ENCODE measurements around the gene IFNW1. TPM values are rescaled to one million over a fixed set of nuclear protein-coding genes. Genes with fewer than 3 reads are reported as not detected.
"Not testable (repeated sequence)": the region's sequence is repeated elsewhere in the genome, so short reads cannot be mapped to it uniquely, and the experiment has no call there.

IFNW1 gene
- total RNA-seq (not detected), polyA plus RNA-seq (ENCODE audit: insufficient read depth in 1 of 8, insufficient read length in 8 of 8, low replicate concordance in 1 of 8) (not detected)
- long read RNA-seq, donor 1: 0 reads
- long read RNA-seq, donor 2: 0 reads
- long read RNA-seq, donor 3: 0 reads
- long read RNA-seq, donor 4, partial matches to known transcripts: 0 of 1 reads
- long read RNA-seq, donor 4, other reads (novel, unspliced or antisense): 0 of 1 reads
- long read RNA-seq, donor 5: 0 reads
- long read RNA-seq, donor 6: 0 reads
- long read RNA-seq, donor 7: 0 reads
- long read RNA-seq, donor 8: 0 reads
- long read RNA-seq, donor 9: 0 reads
- long read RNA-seq, donor 10: 0 reads
- long read RNA-seq, donor 11: 0 reads

DNA sequence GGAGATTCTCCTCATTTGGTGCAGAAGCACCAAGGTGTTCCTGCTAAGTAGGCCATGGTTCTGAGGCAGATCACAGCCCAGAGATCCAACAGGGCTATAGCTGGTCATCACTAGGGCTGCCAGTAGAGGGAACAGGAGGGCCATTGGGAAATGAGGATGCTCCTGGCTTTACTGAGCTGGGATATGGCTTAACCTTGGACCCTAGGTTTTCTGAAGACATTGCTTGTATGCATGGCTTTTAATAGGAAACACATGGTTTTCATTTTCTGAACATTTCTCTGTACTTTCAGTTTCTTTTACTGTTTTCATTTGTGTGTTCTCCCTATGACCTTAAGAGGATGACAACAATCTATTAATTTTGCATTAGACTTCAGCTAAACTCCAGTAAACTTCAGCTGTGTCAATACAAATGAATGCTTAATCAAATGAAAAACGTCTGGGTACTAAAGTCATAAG, at the start of gene IFNW1:
TSS of gene IFNW1 (minus strand) at position 406 of the 456 bp plus-strand sequence. CDS start at position 144, 262 bp downstream.
- Histone ChIP-seq H3K27ac (ENCODE audit: low read length) (no peak within 1 kb of the TSS), H3K9me3 (replicated peaks; ENCODE audit: control insufficient read depth, low read depth, low read length) (no peaks in the 10 kb centered on the region), H3K27me3 (ENCODE audit: control insufficient read depth, insufficient read depth, low read length) (no peaks in the 10 kb centered on the region), H3K36me3 (ENCODE audit: control insufficient read depth, insufficient read depth, low read length) (no peaks in the 10 kb centered on the region), H3K4me1 (ENCODE audit: control insufficient read depth, insufficient read depth, low read length) (no peaks in the 10 kb centered on the region), H3K4me3 (ENCODE audit: low read length) (no peak within 1 kb of the TSS)
- WGBS (ENCODE audit: insufficient coverage): no CpG with 5 or more reads among the region's 1 CpG
- DNase-seq: peak; percentile 10

- not testable (repeated sequence) for H3K9me3 ChIP-seq (replicated peaks; ENCODE audit: control insufficient read depth, low read depth, low read length); H3K4me3 ChIP-seq (ENCODE audit: low read length); H3K27ac ChIP-seq (ENCODE audit: low read length); DNase-seq; H3K4me1 ChIP-seq (ENCODE audit: control insufficient read depth, insufficient read depth, low read length); H3K27me3 ChIP-seq (ENCODE audit: control insufficient read depth, insufficient read depth, low read length); H3K36me3 ChIP-seq (ENCODE audit: control insufficient read depth, insufficient read depth, low read length)
- WGBS (ENCODE audit: insufficient coverage): no CpG with 5 or more reads among the region's 3 CpGs
These were observed 45.9 kb upstream of the IFNW1 start, which contains the start of gene IFNA4 for GRCh38 chr9:21187487-21187886. Gene IFNA4 (minus strand): TSS chr9:21187587. CDS start chr9:21187531, 56 bp downstream.

DNA sequence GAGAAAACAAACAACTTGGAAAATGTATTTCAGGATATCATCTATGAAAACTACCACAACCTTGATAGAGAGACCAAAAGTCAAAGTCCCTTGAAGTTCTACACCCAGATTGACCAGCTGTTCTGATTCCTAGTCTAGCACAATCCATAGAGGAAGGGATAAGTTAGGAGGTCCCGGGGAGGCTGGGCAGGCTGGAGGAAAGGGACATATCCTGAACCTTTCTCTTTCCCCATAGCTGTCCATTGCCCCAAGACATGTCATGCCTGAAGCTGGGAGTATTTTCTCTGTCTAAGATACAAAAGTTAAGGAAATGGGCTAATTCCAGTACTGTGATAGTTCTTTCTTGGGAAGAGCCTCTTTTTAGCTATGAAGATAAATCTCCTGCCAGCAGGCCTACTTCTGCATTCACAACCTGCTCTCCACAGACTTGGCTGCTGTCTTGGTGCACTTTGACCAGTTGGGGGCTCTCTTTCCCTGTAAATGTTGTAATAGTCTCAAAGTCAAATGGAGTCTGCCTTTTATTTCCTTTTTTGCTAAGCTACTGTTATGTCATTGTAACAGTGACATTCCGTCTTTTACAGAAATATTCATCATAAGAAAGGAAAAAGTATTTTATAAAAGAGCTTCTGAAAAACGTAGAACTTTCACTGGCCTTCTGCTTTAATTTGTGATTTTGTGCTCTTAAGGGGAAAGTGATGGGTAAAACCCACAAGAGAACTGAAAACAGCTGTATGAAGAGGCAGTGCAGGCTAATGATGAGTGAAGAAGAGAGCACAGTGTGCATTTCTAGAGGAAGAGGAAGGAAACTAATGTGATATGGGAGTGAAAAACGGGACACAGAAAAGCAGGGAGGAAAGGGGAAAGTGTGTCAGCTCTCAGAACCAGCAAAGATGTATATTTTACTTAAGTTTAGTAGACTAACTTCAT, 41.4 kb upstream of the IFNW1 start:
- not testable (repeated sequence) for H3K4me3 ChIP-seq (ENCODE audit: low read length); H3K27ac ChIP-seq (ENCODE audit: low read length); H3K9me3 ChIP-seq (replicated peaks; ENCODE audit: control insufficient read depth, low read depth, low read length); H3K36me3 ChIP-seq (ENCODE audit: control insufficient read depth, insufficient read depth, low read length); H3K4me1 ChIP-seq (ENCODE audit: control insufficient read depth, insufficient read depth, low read length); H3K27me3 ChIP-seq (ENCODE audit: control insufficient read depth, insufficient read depth, low read length)
- peak; percentile 10 for DNase-seq
- 40% methylated on average over 1 of the region's 4 CpGs for WGBS (ENCODE audit: insufficient coverage)

DNA sequence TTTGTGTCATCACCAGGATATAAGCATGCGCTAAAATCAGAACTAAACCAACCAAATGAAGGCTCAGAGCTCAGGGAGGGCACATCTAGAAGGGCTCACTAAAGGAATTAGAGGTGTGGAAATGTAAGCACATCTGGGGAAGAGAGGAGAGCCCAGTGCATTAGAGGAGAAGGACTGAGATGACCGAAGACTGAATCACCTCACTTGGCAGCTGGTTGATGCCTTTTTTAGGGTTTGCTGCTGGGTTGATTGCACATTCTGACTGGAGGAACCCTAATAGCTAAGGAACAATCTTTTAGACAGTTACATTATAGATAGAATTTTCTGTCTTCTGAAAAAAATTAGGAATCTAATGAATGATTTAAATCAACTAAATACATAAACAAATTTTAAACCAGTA, 33.0 kb upstream of the IFNW1 start:
- DNase-seq: no peak
- no peak overlapping the region for H3K27ac ChIP-seq (ENCODE audit: low read length)
- WGBS (ENCODE audit: insufficient coverage): 67% methylated on average over 1 of the region's 2 CpGs
- no peaks in the 10 kb centered on the region for H3K4me1 ChIP-seq (ENCODE audit: control insufficient read depth, insufficient read depth, low read length)
- H3K36me3 ChIP-seq (ENCODE audit: control insufficient read depth, insufficient read depth, low read length): no peaks in the 10 kb centered on the region
- H3K27me3 ChIP-seq (ENCODE audit: control insufficient read depth, insufficient read depth, low read length): no peaks in the 10 kb centered on the region
- H3K9me3 ChIP-seq (replicated peaks; ENCODE audit: control insufficient read depth, low read depth, low read length): no peaks in the 10 kb centered on the region
- H3K4me3 ChIP-seq (ENCODE audit: low read length): no peak overlapping the region

DNA sequence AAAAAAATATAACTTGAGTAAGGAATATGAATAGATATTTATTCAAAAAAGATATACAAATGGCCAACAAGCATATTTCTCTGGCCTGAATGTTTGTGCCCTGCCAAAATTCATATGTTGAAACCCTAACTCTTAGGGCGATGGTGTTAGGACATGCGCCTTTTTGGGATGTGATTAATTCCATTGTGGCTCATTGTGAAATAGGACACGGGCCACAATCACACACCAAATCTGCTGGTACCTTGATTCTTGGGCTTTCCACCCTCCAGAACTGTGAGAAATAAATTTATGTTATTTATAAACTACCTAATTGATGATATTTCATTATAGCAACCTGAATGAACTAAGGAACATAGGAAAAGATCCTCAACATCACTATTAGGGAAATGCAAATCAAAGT, 30.5 kb upstream of the IFNW1 start:
- Histone ChIP-seq H3K27me3 (ENCODE audit: control insufficient read depth, insufficient read depth, low read length) (no peaks in the 10 kb centered on the region), H3K27ac (ENCODE audit: low read length) (no peak overlapping the region), H3K9me3 (replicated peaks; ENCODE audit: control insufficient read depth, low read depth, low read length) (no peaks in the 10 kb centered on the region), H3K4me3 (ENCODE audit: low read length) (no peak overlapping the region), H3K4me1 (ENCODE audit: control insufficient read depth, insufficient read depth, low read length) (no peaks in the 10 kb centered on the region), H3K36me3 (ENCODE audit: control insufficient read depth, insufficient read depth, low read length) (no peaks in the 10 kb centered on the region)
- no CpG with 5 or more reads among the region's 3 CpGs for WGBS (ENCODE audit: insufficient coverage)
- no peak for DNase-seq

DNA sequence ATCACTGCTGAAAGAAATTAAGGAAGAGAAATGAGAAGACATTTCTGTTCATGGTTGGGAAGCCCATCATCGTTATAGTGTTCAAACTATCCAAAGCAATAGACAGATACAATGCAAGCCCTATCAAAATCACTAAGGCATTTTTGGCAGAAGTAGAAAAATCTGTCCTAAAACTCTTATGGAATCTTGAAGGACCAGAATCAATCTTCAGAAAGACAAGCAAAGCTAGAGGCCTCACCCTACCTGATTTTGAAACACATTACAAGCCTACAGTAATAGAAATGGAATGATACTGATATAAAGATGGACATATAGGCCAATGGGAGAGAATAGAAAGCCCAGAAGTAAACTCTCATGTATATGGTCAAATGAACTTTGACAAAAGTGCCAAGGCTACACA, 29.7 kb upstream of the IFNW1 start:
- no peak for DNase-seq
- H3K4me1 ChIP-seq (ENCODE audit: control insufficient read depth, insufficient read depth, low read length): no peaks in the 10 kb centered on the region
- no CpG with 5 or more reads among the region's 1 CpG for WGBS (ENCODE audit: insufficient coverage)
- H3K27ac ChIP-seq (ENCODE audit: low read length): no peak overlapping the region
- H3K27me3 ChIP-seq (ENCODE audit: control insufficient read depth, insufficient read depth, low read length): no peaks in the 10 kb centered on the region
- no peak overlapping the region for H3K4me3 ChIP-seq (ENCODE audit: low read length)
- H3K9me3 ChIP-seq (replicated peaks; ENCODE audit: control insufficient read depth, low read depth, low read length): no peaks in the 10 kb centered on the region
- no peaks in the 10 kb centered on the region for H3K36me3 ChIP-seq (ENCODE audit: control insufficient read depth, insufficient read depth, low read length)

- not testable (repeated sequence) for H3K4me3 ChIP-seq (ENCODE audit: low read length); DNase-seq; H3K27ac ChIP-seq (ENCODE audit: low read length); H3K9me3 ChIP-seq (replicated peaks; ENCODE audit: control insufficient read depth, low read depth, low read length); H3K4me1 ChIP-seq (ENCODE audit: control insufficient read depth, insufficient read depth, low read length); H3K27me3 ChIP-seq (ENCODE audit: control insufficient read depth, insufficient read depth, low read length); H3K36me3 ChIP-seq (ENCODE audit: control insufficient read depth, insufficient read depth, low read length)
- no CpG with 5 or more reads among the region's 2 CpGs for WGBS (ENCODE audit: insufficient coverage)
These were observed 24.9 kb upstream of the IFNW1 start, which contains the start of gene IFNA21 for GRCh38 chr9:21166560-21166959. Gene IFNA21 (minus strand): TSS chr9:21166660. CDS start chr9:21166612, 48 bp downstream.

- Histone ChIP-seq H3K27ac (ENCODE audit: low read length) (no peak overlapping the region), H3K4me3 (ENCODE audit: low read length) (no peak overlapping the region), H3K9me3 (replicated peaks; ENCODE audit: control insufficient read depth, low read depth, low read length) (no peaks in the 10 kb centered on the region), H3K36me3 (ENCODE audit: control insufficient read depth, insufficient read depth, low read length) (no peaks in the 10 kb centered on the region), H3K4me1 (ENCODE audit: control insufficient read depth, insufficient read depth, low read length) (no peaks in the 10 kb centered on the region), H3K27me3 (ENCODE audit: control insufficient read depth, insufficient read depth, low read length) (no peaks in the 10 kb centered on the region)
- WGBS (ENCODE audit: insufficient coverage): no CpG with 5 or more reads among the region's 1 CpG
- DNase-seq: no peak
These were observed 23.9 kb upstream of the IFNW1 start for GRCh38 chr9:21165516-21165915.

DNA sequence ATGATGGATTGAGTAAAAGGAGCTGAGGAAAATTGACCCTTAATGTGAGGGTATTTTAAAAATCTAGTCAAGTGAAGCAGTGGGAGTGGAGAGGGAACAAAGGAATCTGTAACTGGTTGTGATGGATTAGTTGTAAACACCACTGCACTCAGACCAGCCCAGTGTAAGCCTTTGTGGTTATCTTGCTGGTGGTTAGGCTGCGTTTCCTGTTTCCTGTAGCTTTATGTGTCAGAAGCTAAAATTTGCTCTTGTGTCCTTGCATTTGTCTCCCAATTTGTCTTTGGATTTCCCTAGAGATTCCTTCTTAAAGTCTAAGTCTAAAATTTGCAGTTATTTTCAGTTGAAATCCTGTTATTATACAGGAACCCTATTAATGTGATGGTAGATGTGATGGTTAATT, 18.5 kb upstream of the IFNW1 start:
- DNase-seq: peak; percentile 7
- no peaks in the 10 kb centered on the region for H3K4me1 ChIP-seq (ENCODE audit: control insufficient read depth, insufficient read depth, low read length)
- no peaks in the 10 kb centered on the region for H3K9me3 ChIP-seq (replicated peaks; ENCODE audit: control insufficient read depth, low read depth, low read length)
- no peak overlapping the region for H3K4me3 ChIP-seq (ENCODE audit: low read length)
- no peaks in the 10 kb centered on the region for H3K27me3 ChIP-seq (ENCODE audit: control insufficient read depth, insufficient read depth, low read length)
- H3K27ac ChIP-seq (ENCODE audit: low read length): no peak overlapping the region
- WGBS (ENCODE audit: insufficient coverage): no CpG with 5 or more reads among the region's 1 CpG
- H3K36me3 ChIP-seq (ENCODE audit: control insufficient read depth, insufficient read depth, low read length): no peaks in the 10 kb centered on the region

GRCh38 chr9:21155501-21155900, 13.9 kb upstream of the IFNW1 start:
- no peaks in the 10 kb centered on the region for H3K27me3 ChIP-seq (ENCODE audit: control insufficient read depth, insufficient read depth, low read length)
- no peaks in the 10 kb centered on the region for H3K9me3 ChIP-seq (replicated peaks; ENCODE audit: control insufficient read depth, low read depth, low read length)
- H3K27ac ChIP-seq (ENCODE audit: low read length): no peak overlapping the region
- H3K4me3 ChIP-seq (ENCODE audit: low read length): no peak overlapping the region
- DNase-seq: no peak
- H3K36me3 ChIP-seq (ENCODE audit: control insufficient read depth, insufficient read depth, low read length): no peaks in the 10 kb centered on the region
- WGBS (ENCODE audit: insufficient coverage): no CpG with 5 or more reads among the region's 2 CpGs
- H3K4me1 ChIP-seq (ENCODE audit: control insufficient read depth, insufficient read depth, low read length): no peaks in the 10 kb centered on the region

All from muscle of leg (tissue), 16 donors.